HepG2 (cell line): Measurements from ENCODE around the gene LZTR1. TPM values are rescaled to one million over a fixed set of nuclear protein-coding genes. Genes with fewer than 3 reads are reported as not detected.

Experiments
- AGO2 ChIP-seq: fragments of 200-400 bp; formaldehyde crosslinking; optimal IDR thresholded peaks from 2 replicates; pipeline ENCODE3; 2017; ENCODE audit warnings: mild to moderate bottlenecking, low read depth, low read length, moderate library complexity
- EZH2 ChIP-seq: conservative IDR thresholded peaks from 2 replicates; pipeline ENCODE4 v1.6.1; 2012; ENCODE audit warnings: mild to moderate bottlenecking, low read depth, low read length, moderate library complexity
- FOXO4 ChIP-seq: sonication (generic); formaldehyde crosslinking; conservative IDR thresholded peaks from 2 replicates; pipeline ENCODE4 v1.8.1; 2023; ENCODE audit warnings: missing genetic modification reagents
- THAP7 ChIP-seq: sonication (generic); formaldehyde crosslinking; IDR thresholded peaks from 2 replicates; pipeline ENCODE4 v1.8.1; 2023; ENCODE audit warnings: mild to moderate bottlenecking, missing genetic modification reagents
- TOE1 ChIP-seq: sonication (generic); formaldehyde crosslinking; IDR thresholded peaks from 2 replicates; pipeline ENCODE4 v1.4.0; 2020; ENCODE audit warnings: mild to moderate bottlenecking, missing genetic modification reagents
- ZBTB7A ChIP-seq: sonication (generic); formaldehyde crosslinking; IDR thresholded peaks from 2 replicates; pipeline ENCODE4 v1.8.0; 2022; ENCODE audit warnings: mild to moderate bottlenecking, missing genetic modification reagents
- ZC3H13 ChIP-seq: sonication (generic); formaldehyde crosslinking; IDR thresholded peaks from 2 replicates; pipeline ENCODE4 v1.8.1; 2023; ENCODE audit warnings: mild to moderate bottlenecking, missing genetic modification reagents, moderate library complexity
- ZNF556 ChIP-seq: sonication (generic); formaldehyde crosslinking; IDR thresholded peaks from 2 replicates; pipeline ENCODE4 v1.4.0; 2020; ENCODE audit warnings: mild to moderate bottlenecking, missing genetic modification reagents, borderline replicate concordance
- ZNF598 ChIP-seq: sonication (generic); formaldehyde crosslinking; IDR thresholded peaks from 2 replicates; pipeline ENCODE4 v1.5.1; 2020; ENCODE audit warnings: mild to moderate bottlenecking, missing genetic modification reagents, borderline replicate concordance
- polyA plus RNA-seq, 8 experiments: library from polyadenylated mRNA; depleted of rRNA in 3 of 8; stranded (reverse) in 7 of 8; unstranded in 1 of 8; fragments of >200 nt; fragmentation: Illumina TruSeq in 4 of 8; extraction: Trizol in 4 of 8; gene quantifications; 2 replicates each; pipeline versions ENCODE4 v1.2.1 to v1.2.3, GENCODE V29; 2011 to 2016; ENCODE audit warnings: low read depth in 4 of 8, missing spikeins in 1 of 8, mixed read lengths in 1 of 8; ENCODE audit not compliant: insufficient read depth in 1 of 8
- total RNA-seq, 5 experiments: library from RNA; depleted of rRNA; stranded (reverse); fragments of >200 nt; fragmentation: Illumina TruSeq; extraction: Trizol; gene quantifications; 2 replicates each; pipeline ENCODE4 v1.2.3, GENCODE V29; 2016; ENCODE audit warnings: low read depth in 1 of 5

The LZTR1 gene
- total and polyA plus RNA-seq, 2 of the 13 experiments (the other 11 are each of a cell fraction or from before 2014, with no cell fraction given), result 21.8 to 22.4 TPM

GRCh38 chr22:20996598-20997535 lies 14.8 kb downstream of the LZTR1 start (continued):
- no peak for TF ChIP-seq TOE1
- TF ChIP-seq ZNF556, result no peak
- no peak for TF ChIP-seq EZH2
- no peak for TF ChIP-seq FOXO4 (CRISPR knock-in tag)
- no peak for TF ChIP-seq ZNF598 (CRISPR knock-in tag)
- TF ChIP-seq ZBTB7A, result no peak
- TF ChIP-seq THAP7 (CRISPR knock-in tag), result no peak
- TF ChIP-seq AGO2, result peak; percentile 89
- TF ChIP-seq ZC3H13 (CRISPR knock-in tag), result no peak; the same call in 1 of the 2 replicates
- TF ChIP-seq, all 625 proteins: peak for 2
